ENCODE results near the gene ABHD17A. TPM values are rescaled to one million over a fixed set of nuclear protein-coding genes. Genes with fewer than 3 reads are reported as not detected.

The ABHD17A gene
- total RNA-seq, 1 experiment from 2014 or later, result 68.2 TPM

- Histone ChIP-seq H3K9me3 (ENCODE audit: control insufficient read depth in 1 of 2, insufficient read depth in 1 of 2, low read depth in 1 of 2, low read length in 2 of 2) (peaks cover 0 to 8% of the 10 kb centered on the region in 2 experiments; a peak in 1 of 4 replicates), H2AFZ (ENCODE audit: low read depth, low read length, poor library complexity, severe bottlenecking) (no peak overlapping the region), H3K9ac (ENCODE audit: low read length) (no peak overlapping the region), H3K9me2 (ENCODE audit: insufficient read depth) (no peaks in the 10 kb centered on the region), H3K4me2 (ENCODE audit: low read length) (no peak overlapping the region), H3K79me2 (ENCODE audit: insufficient read depth, low read length) (no peaks in the 10 kb centered on the region), H4K20me1 (ENCODE audit: insufficient read depth) (no peaks in the 10 kb centered on the region), H3K27ac (ENCODE audit: low read depth, low read length) (no peak overlapping the region), H3K36me3 (ENCODE audit: control insufficient read depth in 1 of 2, insufficient read depth in 2 of 2, low read length in 2 of 2) (no peaks in the 10 kb centered on the region), H3K4me1 (ENCODE audit: control insufficient read depth in 1 of 2, insufficient read depth in 2 of 2, low read length in 2 of 2) (peaks cover 0 to 22% of the 10 kb centered on the region in 2 experiments; a peak in 2 of 4 replicates), H3K4me3 (replicated peaks in 1 of 2; ENCODE audit: low read depth in 1 of 2, low read length in 2 of 2) (no peak overlapping the region), H3K27me3 (ENCODE audit: insufficient read depth, low read length) (no peaks in the 10 kb centered on the region)
- intact Hi-C loops (cut with micrococcal nuclease), result loop anchor here (10.0 kb wide), 1 partner anchor 132 kb away; no protein-coding TSS in a partner anchor
- ChIA-PET POLR2A (interaction anchor here (0.6 kb wide), 1 partner anchor 134 kb away, joined by 3 read pairs; no protein-coding TSS in a partner anchor), RAD21 (ENCODE audit: low non-redundant PET in 1 of 2, low total read pairs in 2 of 2, uncharacterized antibody in 2 of 2, unreplicated experiment in 2 of 2) (no interaction called here), CTCF (interaction anchor here (0.9 kb wide), 1 partner anchor 29 kb away, joined by 3 read pairs; no protein-coding TSS in a partner anchor)
- no peak for TF ChIP-seq SRF (IDR thresholded peaks at IDR 0.05; ENCODE audit: low read depth)
- no peak for TF ChIP-seq RAD21 (IDR thresholded peaks at IDR 0.05; ENCODE audit: low read depth)
- TF ChIP-seq POLR2AphosphoS5 (IDR thresholded peaks at IDR 0.05; ENCODE audit: low read depth, low read length), result no peak
- TF ChIP-seq, protein P1, sequence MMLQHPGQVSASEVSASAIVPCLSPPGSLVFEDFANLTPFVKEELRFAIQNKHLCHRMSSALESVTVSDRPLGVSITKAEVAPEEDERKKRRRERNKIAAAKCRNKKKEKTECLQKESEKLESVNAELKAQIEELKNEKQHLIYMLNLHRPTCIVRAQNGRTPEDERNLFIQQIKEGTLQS (IDR thresholded peaks at IDR 0.05), result no peak
- TF ChIP-seq, protein P2, sequence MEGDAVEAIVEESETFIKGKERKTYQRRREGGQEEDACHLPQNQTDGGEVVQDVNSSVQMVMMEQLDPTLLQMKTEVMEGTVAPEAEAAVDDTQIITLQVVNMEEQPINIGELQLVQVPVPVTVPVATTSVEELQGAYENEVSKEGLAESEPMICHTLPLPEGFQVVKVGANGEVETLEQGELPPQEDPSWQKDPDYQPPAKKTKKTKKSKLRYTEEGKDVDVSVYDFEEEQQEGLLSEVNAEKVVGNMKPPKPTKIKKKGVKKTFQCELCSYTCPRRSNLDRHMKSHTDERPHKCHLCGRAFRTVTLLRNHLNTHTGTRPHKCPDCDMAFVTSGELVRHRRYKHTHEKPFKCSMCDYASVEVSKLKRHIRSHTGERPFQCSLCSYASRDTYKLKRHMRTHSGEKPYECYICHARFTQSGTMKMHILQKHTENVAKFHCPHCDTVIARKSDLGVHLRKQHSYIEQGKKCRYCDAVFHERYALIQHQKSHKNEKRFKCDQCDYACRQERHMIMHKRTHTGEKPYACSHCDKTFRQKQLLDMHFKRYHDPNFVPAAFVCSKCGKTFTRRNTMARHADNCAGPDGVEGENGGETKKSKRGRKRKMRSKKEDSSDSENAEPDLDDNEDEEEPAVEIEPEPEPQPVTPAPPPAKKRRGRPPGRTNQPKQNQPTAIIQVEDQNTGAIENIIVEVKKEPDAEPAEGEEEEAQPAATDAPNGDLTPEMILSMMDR (IDR thresholded peaks at IDR 0.05 in 2 of 3, conservative IDR thresholded peaks at IDR 0.05 in 1 of 3; ENCODE audit: borderline replicate concordance in 1 of 3, insufficient read depth in 1 of 3, low read depth in 2 of 3, low read length in 2 of 3), result no peak
- TF ChIP-seq TCF7L2 (IDR thresholded peaks at IDR 0.05; ENCODE audit: borderline replicate concordance, extremely low read depth, insufficient read depth, insufficient read length), result no peak
- no peak for TF ChIP-seq EZH2 (IDR thresholded peaks at IDR 0.05)
- no peak for TF ChIP-seq ELF1 (IDR thresholded peaks at IDR 0.05; ENCODE audit: borderline replicate concordance, low read depth)
- TF ChIP-seq YY1 (IDR thresholded peaks at IDR 0.05; ENCODE audit: extremely low read depth, insufficient replicate concordance, low read depth, low read length), result no peak
- no peak for TF ChIP-seq CEBPB (IDR thresholded peaks at IDR 0.05; ENCODE audit: low read depth)
- TF ChIP-seq EZH2phosphoT487 (IDR thresholded peaks at IDR 0.05; ENCODE audit: borderline replicate concordance), result no peak
- no peak for TF ChIP-seq ZFX (IDR thresholded peaks at IDR 0.05)
- TF ChIP-seq POLR2A (IDR thresholded peaks at IDR 0.05; ENCODE audit: borderline replicate concordance, extremely low read depth, insufficient read depth, insufficient read length), result no peak
- TF ChIP-seq EGR1 (IDR thresholded peaks at IDR 0.05; ENCODE audit: low read depth), result no peak
- no peak for TF ChIP-seq MAX (IDR thresholded peaks at IDR 0.05)
- no peak for ATAC-seq
- no peak for DNase-seq (ENCODE audit: low read depth, low spot score)
- no TSS peak for BruUV-seq (replicated peaks)
These were observed 47.9 kb upstream of the ABHD17A start for GRCh38 chr19:1933244-1933643.
